Measurements from ENCODE around the gene NMT1.

NMT1 gene

GRCh38 chr17:45138911-45139532 is 77.9 kb downstream of the NMT1 start:
- no peak overlapping the region for H3K4me3 ChIP-seq (ENCODE audit: low read depth, low read length)
- no peaks in the 10 kb centered on the region for H3K9me3 ChIP-seq (ENCODE audit: control insufficient read depth, insufficient read depth, low read depth, low read length)
- ChIA-PET CTCF (interaction anchor here (7.8 to 10.1 kb wide), 2 partner anchors 13 to 59 kb away, joined by 209 to 301 read pairs; partner anchors contain the start of gene HEXIM1), POLR2A (interaction anchor here (7.8 kb wide), 1 partner anchor 10 kb away, joined by 192 read pairs; the partner anchor contains the start of gene HEXIM1)
- H3K4me1 ChIP-seq (ENCODE audit: control insufficient read depth, insufficient read depth, low read length) = peaks cover 7% of the 10 kb centered on the region; the same call in 1 of the 2 replicates
- peaks cover 0 to 22% of the 10 kb centered on the region in 2 experiments; a peak in 1 of 3 replicates for H3K36me3 ChIP-seq (ENCODE audit: control insufficient read depth in 2 of 2, insufficient read depth in 1 of 2, low read length in 2 of 2)
- no peak overlapping the region for H3K27ac ChIP-seq (ENCODE audit: extremely low read depth, low read depth, low read length)
- TF ChIP-seq ZFHX2 (tag by site-specific recombination; conservative IDR thresholded peaks at IDR 0.05) (peak; percentile 92), ATF2 (tag by site-specific recombination; IDR thresholded peaks at IDR 0.05; ENCODE audit: low read depth) (no peak), ZNF112 (tag by site-specific recombination; IDR thresholded peaks at IDR 0.05) (no peak), REST (tag by site-specific recombination; IDR thresholded peaks at IDR 0.05) (no peak), ZBTB44 (tag by site-specific recombination; IDR thresholded peaks at IDR 0.05) (no peak), KLF16 (tag by site-specific recombination; IDR thresholded peaks at IDR 0.05) (no peak), KLF1 (tag by site-specific recombination; IDR thresholded peaks at IDR 0.05) (peak; percentile 49; the same call in 1 of the 2 replicates), ZNF513 (tag by site-specific recombination; IDR thresholded peaks at IDR 0.05) (no peak), ZNF398 (tag by site-specific recombination; IDR thresholded peaks at IDR 0.05) (peak; percentile 27; the same call in 1 of the 2 replicates), ZNF394 (tag by site-specific recombination; IDR thresholded peaks at IDR 0.05; ENCODE audit: borderline replicate concordance) (no peak), EGR2 (tag by site-specific recombination; IDR thresholded peaks at IDR 0.05; ENCODE audit: low read depth) (peak; percentile 89), GLIS1 (tag by site-specific recombination; IDR thresholded peaks at IDR 0.05) (no peak), GLI2 (tag by site-specific recombination; IDR thresholded peaks at IDR 0.05; ENCODE audit: borderline replicate concordance, low read depth) (no peak), ZNF830 (tag by site-specific recombination; IDR thresholded peaks at IDR 0.05; ENCODE audit: low read depth) (no peak), ZNF837 (tag by site-specific recombination; IDR thresholded peaks at IDR 0.05) (no peak), ZNF214 (tag by site-specific recombination; IDR thresholded peaks at IDR 0.05; ENCODE audit: borderline replicate concordance) (no peak), ZSCAN18 (tag by site-specific recombination; IDR thresholded peaks at IDR 0.05) (no peak), IKZF3 (tag by site-specific recombination; IDR thresholded peaks at IDR 0.05) (0 out of 2 replicates have a peak, but pooled peaks have one; percentile 11), FEZF1 (tag by site-specific recombination; IDR thresholded peaks at IDR 0.05) (no peak), ZNF391 (tag by site-specific recombination; IDR thresholded peaks at IDR 0.05; ENCODE audit: borderline replicate concordance, low read depth) (no peak), PRDM10 (tag by site-specific recombination; IDR thresholded peaks at IDR 0.05) (peak; percentile 78)

Data from HEK293 (cell line).